Suprapubic skin (tissue), 4 donors: Measurements from ENCODE around the gene SCRN3.

Source experiments
- CTCF ChIP-seq, 2 donors: fragments of 200-600 bp in 1 of 2; fragments of 450-650 bp in 1 of 2; sonication (generic) in 1 of 2; IDR thresholded peaks; one replicate each; pipeline ENCODE4 v1.5.1; 2016 to 2019; ENCODE audit warnings: antibody characterized with exemption in 2 of 2, mild to moderate bottlenecking in 1 of 2, moderate library complexity in 1 of 2
- EP300 ChIP-seq: sonication (generic); formaldehyde crosslinking; IDR thresholded peaks from one replicate; pipeline ENCODE4 v1.6.1; 2017; ENCODE audit warnings: antibody characterized with exemption
- POLR2A ChIP-seq, 2 donors: fragments of 450-650 bp; IDR thresholded peaks; one replicate each; pipeline ENCODE4 v1.6.1; 2017; ENCODE audit warnings: antibody characterized with exemption in 2 of 2, mild to moderate bottlenecking in 2 of 2, moderate library complexity in 2 of 2
- POLR2AphosphoS5 ChIP-seq, 3 donors: sonication (generic); formaldehyde crosslinking; IDR thresholded peaks; one replicate each; pipeline ENCODE4 v1.6.1; 2017; ENCODE audit warnings: antibody characterized with exemption in 3 of 3

GRCh38 chr2:174477759-174478158, 82.2 kb downstream of the SCRN3 start:
- no peak for TF ChIP-seq POLR2AphosphoS5 (IDR thresholded peaks at IDR 0.05)
- TF ChIP-seq POLR2A (IDR thresholded peaks at IDR 0.05): no peak
- no peak for TF ChIP-seq EP300
- no peak for TF ChIP-seq CTCF (IDR thresholded peaks at IDR 0.05)
